Lower leg skin (tissue), 3 donors: ENCODE measurements around the gene MAMLD1.

Source experiments
- CTCF ChIP-seq, 3 donors: fragments of 450-650 bp; IDR thresholded peaks; one replicate each; pipeline ENCODE4 v1.5.1; 2016; ENCODE audit warnings: antibody characterized with exemption in 3 of 3, mild to moderate bottlenecking in 3 of 3, moderate library complexity in 2 of 3
- POLR2A ChIP-seq, 2 donors: fragments of 450-650 bp; IDR thresholded peaks; one replicate each; pipeline ENCODE4 v1.6.1; 2016 to 2017; ENCODE audit warnings: antibody characterized with exemption in 2 of 2, mild to moderate bottlenecking in 1 of 2, moderate library complexity in 1 of 2

DNA sequence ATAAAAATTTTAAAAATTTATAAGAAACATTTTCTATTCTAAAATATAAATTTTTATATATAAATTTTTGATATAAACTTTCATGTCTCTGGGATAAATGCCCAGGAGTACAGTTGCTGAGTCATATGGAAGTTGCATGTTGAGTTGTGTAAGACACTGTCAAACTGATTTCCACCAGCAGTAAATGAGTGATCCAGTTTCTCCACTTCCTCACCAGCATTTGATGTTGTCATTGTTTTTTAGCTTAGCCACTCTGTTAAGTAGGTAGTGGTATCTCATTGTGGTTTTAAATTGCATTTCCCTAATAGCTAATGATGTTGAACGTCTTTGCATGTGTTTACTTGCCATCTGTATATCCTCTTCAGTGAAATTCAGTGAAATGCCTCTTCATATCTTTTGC lies 66.5 kb downstream of the MAMLD1 start:
- TF ChIP-seq POLR2A (IDR thresholded peaks at IDR 0.05) (no peak), CTCF (IDR thresholded peaks at IDR 0.05) (no peak)
